Measurements from ENCODE around the gene TUBGCP4. TPM values are rescaled to one million over a fixed set of nuclear protein-coding genes. Genes with fewer than 3 reads are reported as not detected.
A peak's percentile ranks its signal among the peaks of the same experiment; 100 is the strongest.

TUBGCP4 gene
- total RNA-seq, 3 donors from 2014 or later, result 15.9 to 22.7 (median 22.3) TPM

DNA sequence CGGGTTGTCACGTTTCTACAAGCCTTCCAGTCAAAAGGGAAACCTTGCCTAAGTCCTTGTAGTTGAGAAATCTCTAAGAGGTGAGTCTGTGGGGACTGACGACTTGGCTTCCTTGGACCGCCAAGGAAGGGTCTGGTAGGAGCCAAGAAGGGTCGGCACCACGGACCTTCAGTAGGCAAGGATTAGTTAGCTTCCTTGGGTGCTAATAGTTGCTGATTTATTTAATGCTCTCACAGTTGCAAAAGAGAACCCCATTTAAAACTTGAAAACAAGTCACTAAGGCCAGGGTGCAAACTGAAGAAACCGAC, 40.2 kb upstream of the TUBGCP4 start:
- Histone ChIP-seq H3K36me3 (ENCODE audit: low read depth) (no peaks in the 10 kb centered on the region), H3K4me1 (ENCODE audit: low read depth) (peaks cover 15% of the 10 kb centered on the region), H3K9me3 (no peaks in the 10 kb centered on the region), H3K4me3 (peak overlapping the region; percentile 61)
- TF ChIP-seq CTCF (IDR thresholded peaks at IDR 0.05), result no peak
- intact Hi-C loops (cut with DNase I, micrococcal nuclease), result no loop called here
- no peak for DNase-seq
- ATAC-seq, result no peak

- H3K4me1 ChIP-seq (ENCODE audit: low read depth), result no peaks in the 10 kb centered on the region
- DNase-seq (no peak), ATAC-seq (no peak)
- no peak overlapping the region for H3K4me3 ChIP-seq
- TF ChIP-seq CTCF (IDR thresholded peaks at IDR 0.05), result no peak
- no peaks in the 10 kb centered on the region for H3K9me3 ChIP-seq
- no peaks in the 10 kb centered on the region for H3K36me3 ChIP-seq (ENCODE audit: low read depth)
- intact Hi-C loops (cut with DNase I, micrococcal nuclease), result no loop called here
Observed at GRCh38 chr15:43346305-43346704, 24.6 kb upstream of the TUBGCP4 start.

- Histone ChIP-seq H3K9me3 (no peaks in the 10 kb centered on the region), H3K4me3 (no peak overlapping the region), H3K4me1 (ENCODE audit: low read depth) (no peaks in the 10 kb centered on the region), H3K36me3 (ENCODE audit: low read depth) (no peaks in the 10 kb centered on the region)
- DNase-seq, result no peak
- ATAC-seq, result no peak
- no peak for TF ChIP-seq CTCF (IDR thresholded peaks at IDR 0.05)
- intact Hi-C loops (cut with DNase I, micrococcal nuclease), result no loop called here
Observed at GRCh38 chr15:43347114-43347513, 23.8 kb upstream of the TUBGCP4 start.

GRCh38 chr15:43352693-43353382, 18.1 kb upstream of the TUBGCP4 start:
- H3K36me3 ChIP-seq (ENCODE audit: low read depth), result no peaks in the 10 kb centered on the region
- peaks cover 3% of the 10 kb centered on the region for H3K9me3 ChIP-seq
- intact Hi-C loops (cut with DNase I, micrococcal nuclease), result no loop called here
- no peak for DNase-seq
- no peaks in the 10 kb centered on the region for H3K4me1 ChIP-seq (ENCODE audit: low read depth)
- TF ChIP-seq CTCF (IDR thresholded peaks at IDR 0.05), result no peak
- ATAC-seq, result no peak
- H3K4me3 ChIP-seq, result no peak overlapping the region

DNA sequence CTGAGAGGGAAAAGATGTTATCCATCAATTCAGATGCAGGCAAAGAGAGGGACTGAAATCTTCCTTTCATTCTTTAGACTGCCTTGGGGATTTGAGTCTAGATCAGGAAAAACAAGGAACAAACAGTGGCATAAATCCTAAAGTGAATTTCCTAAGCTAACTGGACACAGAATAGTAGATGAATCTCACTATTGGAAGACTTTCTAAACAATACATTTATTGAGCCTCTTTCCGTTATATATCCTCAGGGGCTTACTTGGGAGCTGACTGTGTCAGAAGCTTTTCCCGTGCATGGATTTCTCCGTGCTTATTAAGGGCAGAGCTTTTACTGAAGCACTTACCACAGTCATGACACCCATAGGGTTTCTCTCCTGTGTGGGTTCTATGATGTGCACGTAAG, 10.1 kb upstream of the TUBGCP4 start:
- DNase-seq, result no peak
- H3K4me1 ChIP-seq (ENCODE audit: low read depth), result no peaks in the 10 kb centered on the region
- peaks cover 13% of the 10 kb centered on the region for H3K36me3 ChIP-seq (ENCODE audit: low read depth)
- TF ChIP-seq CTCF (IDR thresholded peaks at IDR 0.05), result no peak
- intact Hi-C loops (cut with DNase I, micrococcal nuclease), result no loop called here
- no peak for ATAC-seq
- no peak overlapping the region for H3K4me3 ChIP-seq
- H3K9me3 ChIP-seq, result peaks cover 63% of the 10 kb centered on the region

Data from mucosa of descending colon (tissue), 3 donors.